NCI-H1694 (cell line): ENCODE data around the gene RBPMS2.
"Not testable (repeated sequence)": the region's sequence is repeated elsewhere in the genome, so short reads cannot be mapped to it uniquely, and the experiment has no call there.

Experiments used
- DNase-seq: peaks from one replicate; lab custom pipeline; 2025; lab: John Stamatoyannopoulos, UW

RBPMS2 gene

GRCh38 chr15:64754663-64755426, 20.5 kb downstream of the RBPMS2 start:
- no peak for DNase-seq

DNA sequence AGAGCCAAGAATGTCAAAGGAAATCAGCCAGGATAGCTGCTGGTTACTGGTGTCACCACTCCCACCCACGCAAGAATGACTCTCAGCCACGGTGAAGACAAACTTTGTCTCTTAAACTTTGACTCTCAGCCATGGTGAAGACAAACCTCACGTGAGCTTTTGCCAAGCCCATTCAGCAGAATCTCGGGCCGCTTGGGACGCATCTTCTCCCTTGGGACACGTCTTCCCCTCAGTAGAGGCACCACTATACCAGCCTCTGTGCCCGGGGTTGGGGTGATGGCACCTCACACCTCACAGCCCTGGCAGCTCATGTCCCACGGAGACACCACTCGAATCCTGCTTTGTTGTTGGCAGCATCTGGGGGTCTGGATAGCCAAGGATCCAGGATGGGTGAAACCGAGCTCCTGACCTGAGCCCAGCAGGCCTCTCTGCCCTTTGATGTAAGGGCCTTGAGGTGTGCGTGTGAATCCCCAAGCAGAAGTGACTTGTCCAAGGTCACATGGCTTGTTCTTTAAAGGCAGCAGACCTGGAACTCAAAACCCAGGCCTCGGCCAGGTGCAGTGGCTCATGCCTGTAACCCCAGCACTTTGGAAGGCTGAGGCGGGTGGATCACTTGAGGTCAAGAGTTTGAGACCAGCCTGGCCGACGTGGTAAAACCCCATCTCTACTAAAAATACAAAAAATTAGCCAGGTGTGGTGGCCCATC, 21.8 kb downstream of the RBPMS2 start:
- DNase-seq: no peak

DNA sequence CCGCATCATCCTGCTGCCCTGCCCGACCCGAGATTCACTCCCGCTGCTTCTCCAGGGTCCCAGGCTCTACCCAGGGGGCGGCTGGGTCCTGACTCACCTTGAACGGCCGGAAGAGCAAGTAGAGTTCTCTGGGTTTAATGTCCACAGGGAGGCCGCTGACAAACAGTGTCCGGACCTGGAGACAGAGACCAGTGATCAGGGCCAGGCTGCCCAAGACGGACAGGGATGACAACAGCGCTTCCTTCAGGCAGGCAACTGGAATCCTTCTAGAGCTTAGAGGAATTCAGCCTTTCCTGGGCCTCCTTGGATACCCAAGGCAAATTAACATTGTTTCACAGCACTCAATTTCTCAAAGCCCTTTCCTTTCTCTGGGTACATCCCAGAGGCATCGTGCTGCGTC, 23.9 kb downstream of the RBPMS2 start:
- no peak for DNase-seq

DNA sequence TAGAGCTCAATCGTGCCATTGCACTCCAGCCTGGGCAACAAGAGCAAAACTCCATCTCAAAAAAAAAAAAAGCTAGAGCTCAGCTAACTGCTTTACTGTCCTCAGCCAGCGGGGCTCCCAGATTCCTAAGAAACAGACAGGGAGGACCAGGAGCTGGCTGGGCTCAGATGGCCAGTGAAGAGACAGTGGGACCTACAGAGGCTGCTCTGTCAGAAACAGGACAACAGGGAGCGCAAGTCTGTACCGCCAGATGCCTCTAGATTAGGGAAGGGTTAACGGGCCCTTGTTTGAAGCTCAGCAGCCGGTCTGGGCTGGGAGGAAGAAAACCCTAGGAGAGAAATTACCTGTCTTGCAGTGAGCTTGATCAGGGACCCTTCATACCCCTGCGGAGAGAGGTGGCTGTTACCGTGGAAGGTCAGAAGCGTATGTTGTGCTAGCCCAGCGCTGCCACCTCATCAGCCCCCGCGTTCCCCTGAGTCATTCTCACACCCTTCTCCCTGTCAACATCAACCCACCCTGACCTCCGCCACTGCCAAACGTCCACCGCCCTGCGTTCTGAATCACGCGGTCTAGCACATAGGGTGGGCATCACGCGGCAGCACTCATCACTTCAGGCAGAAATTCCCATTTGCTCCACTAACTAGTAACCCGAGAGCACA, 25.3 kb downstream of the RBPMS2 start:
- no peak for DNase-seq

- DNase-seq: no peak
Measured at GRCh38 chr15:64749167-64749566, 26.2 kb downstream of the RBPMS2 start.

GRCh38 chr15:64748251-64748650, 27.1 kb downstream of the RBPMS2 start:
- no peak for DNase-seq

DNA sequence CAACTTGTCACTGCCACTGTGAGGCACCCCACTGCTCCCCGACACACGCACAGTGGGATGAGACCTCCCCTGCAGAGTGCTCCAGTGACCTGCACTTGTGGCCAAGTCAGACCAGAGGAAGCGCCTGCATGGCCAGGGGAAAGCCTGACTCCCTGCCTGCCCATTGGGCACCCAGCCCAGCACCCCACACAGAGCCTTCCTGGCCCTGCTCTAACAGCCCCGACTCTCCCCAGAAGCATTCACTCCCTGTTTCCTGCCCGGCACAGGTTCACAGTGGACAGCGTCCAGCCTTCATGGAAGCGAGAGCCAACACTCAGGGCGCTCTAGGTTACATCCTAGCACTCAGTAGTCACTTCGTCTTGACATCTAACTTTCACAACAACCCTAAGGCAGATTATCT, 27.8 kb downstream of the RBPMS2 start:
- no peak for DNase-seq

GRCh38 chr15:64746921-64747320, 28.5 kb downstream of the RBPMS2 start:
- no peak for DNase-seq

DNA sequence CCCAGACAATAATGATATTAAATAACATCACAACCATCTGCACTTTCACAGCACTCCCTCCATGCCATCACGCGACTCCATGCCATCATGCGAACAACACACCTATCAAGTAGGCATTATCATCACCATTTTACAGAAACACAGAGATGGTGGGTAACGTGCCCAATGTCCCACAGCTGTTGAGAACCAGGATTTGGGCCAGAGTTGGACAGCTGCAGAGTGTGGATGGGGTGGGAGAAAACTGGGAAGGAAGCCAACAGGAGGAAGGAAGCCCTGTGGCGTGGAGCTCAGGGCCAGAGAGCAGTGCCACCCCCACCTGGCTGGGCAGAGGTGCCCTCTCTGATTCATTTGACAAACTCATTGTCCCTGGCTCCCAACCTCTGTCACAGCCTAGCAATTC, 29.0 kb downstream of the RBPMS2 start:
- no peak for DNase-seq

DNA sequence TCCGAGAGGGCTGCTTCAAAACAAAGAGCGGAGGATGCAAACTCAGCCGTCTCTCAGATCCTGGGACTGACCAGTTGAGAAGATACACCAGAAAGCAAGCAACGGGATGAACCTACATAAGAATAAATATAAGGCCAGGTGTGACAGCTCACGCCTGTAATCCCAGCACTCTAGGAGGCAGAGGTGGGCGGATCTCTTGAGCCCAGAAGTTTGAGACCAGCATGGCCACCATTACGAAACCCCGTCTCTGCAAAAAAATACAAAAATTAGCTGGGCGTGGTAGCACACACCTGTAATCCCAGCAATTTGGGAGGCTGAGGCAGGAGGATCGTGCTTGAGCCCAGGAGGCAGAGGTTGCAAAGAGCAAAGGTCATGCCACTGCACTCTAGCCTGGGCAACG, 31.7 kb downstream of the RBPMS2 start:
- no peak for DNase-seq

DNA sequence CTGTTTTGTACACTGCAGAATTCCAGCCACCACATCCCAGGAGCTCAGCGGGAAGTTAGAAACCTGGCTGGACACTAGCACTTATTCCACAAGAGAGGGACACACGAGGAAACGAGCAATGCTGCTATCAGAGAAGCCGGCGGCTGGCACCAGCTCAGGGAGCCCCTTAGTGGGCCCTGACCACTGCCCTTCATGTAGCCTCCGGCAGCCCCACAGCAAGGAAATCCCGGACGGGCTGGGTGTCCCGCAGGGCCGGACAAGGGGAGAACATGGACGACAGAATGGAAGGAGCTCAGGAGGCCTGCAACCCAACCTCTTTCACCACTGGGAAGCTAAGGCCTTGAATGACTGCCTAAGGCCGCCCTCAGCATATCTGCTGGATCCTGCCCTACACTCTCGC, 32.5 kb downstream of the RBPMS2 start:
- DNase-seq: no peak

DNA sequence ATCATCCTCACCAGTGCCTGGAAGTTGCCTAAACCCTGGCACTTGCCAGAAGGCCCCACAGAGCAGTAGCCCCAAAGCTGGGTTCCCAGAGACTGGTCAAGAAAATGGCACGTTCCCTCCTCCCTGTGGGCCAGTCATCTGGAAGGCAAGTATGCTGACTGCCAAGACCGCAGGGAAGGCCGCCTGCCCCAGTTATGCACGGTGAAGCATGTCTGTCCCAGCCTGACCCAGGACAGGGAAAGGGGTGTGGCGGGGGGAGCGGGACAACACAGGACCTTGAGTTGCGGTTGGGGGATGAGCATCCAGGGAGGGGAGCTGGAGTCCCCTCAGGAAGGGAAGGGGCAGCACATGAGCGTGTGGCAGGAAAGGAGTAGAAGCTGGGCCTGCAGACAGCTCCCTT, 33.0 kb downstream of the RBPMS2 start:
- no peak for DNase-seq

- DNase-seq: not testable (repeated sequence)
Measured at GRCh38 chr15:64741708-64742107, 33.7 kb downstream of the RBPMS2 start.

DNA sequence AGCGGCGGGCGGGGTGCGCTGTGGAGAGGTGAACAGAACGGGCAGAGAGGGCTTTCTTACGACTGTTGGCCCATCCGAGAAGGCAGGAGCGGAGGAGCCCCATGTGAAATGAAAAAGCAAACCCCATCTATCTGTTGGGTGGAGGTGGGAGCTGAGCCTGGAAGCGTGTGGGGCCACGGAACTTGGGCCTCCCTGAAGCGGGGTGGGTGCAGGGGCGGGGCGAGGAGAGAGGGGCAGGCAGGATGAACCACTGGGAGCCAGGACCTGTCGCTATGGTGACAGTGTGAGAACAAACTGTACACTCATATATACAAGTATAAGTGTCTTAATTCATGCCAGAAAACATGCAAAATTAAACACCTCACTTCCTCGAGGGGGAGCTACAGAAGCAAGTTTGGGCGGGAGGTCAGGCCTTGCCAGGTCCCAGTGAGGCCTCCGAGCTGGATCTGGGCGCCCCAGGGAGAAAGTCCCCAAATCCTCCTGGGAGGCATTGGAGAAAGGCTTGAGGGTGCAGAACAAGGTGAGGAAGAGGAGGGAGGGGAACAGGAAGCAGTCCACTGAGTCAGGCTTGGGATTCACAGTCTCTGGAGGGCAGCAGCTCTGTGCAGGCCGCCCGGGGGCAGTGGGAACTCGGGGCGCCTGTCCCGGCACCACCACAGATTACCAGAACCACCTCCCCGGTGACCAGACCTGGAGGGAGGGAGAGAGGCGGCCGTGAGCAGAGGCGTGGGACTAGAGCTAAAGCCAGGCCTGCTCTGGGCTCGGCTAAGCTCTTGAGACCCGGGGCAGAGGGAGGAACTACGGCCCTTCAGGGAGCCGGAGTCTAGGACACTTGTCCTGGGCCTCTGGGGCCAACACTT, 34.8 kb downstream of the RBPMS2 start:
- peak; percentile 8 for DNase-seq

- DNase-seq: no peak
Measured at GRCh38 chr15:64739577-64740143, 35.7 kb downstream of the RBPMS2 start.

DNA sequence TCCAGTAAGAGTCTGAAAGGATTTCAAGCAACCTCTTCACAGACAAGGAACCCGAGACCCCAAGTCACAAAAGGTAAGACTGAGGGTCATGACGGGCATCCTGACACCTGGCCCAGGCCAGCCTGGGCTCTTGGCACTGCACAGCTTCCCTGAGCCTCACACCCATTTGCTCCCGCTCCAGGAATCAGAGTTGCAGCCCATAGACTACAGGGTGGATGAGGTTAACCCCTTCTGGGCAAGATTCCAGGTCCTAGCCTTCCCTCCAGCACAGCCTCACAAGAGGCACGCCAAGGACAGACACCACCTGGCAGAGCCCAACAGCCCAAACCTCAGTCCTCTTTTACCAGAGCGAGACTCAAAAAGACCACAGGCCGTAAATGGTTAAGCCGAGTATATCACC, 36.2 kb downstream of the RBPMS2 start:
- DNase-seq: no peak

- DNase-seq: no peak
Measured at GRCh38 chr15:64738226-64739095, 36.9 kb downstream of the RBPMS2 start.

GRCh38 chr15:64732156-64732860, 43.1 kb downstream of the RBPMS2 start:
- DNase-seq: no peak

- DNase-seq: no peak
Measured at GRCh38 chr15:64731805-64732151, 43.6 kb downstream of the RBPMS2 start.
